Jurkat, Clone E6-1 (cell line): ENCODE results near the gene DNAH6.
"Not testable (repeated sequence)": the region's sequence is repeated elsewhere in the genome, so short reads cannot be mapped to it uniquely, and the experiment has no call there.

Experiments
- DNase-seq: peaks from one replicate; pipeline ENCODE4 v3.0.0-alpha.2; 2011; ENCODE audit warnings: low read depth, low spot score
- H3K4me3 ChIP-seq: 2 replicates; pipeline ENCODE4 v1.5.1; 2011; ENCODE audit warnings: mild to moderate bottlenecking, low read length, control low read depth, moderate library complexity

The DNAH6 gene

DNA sequence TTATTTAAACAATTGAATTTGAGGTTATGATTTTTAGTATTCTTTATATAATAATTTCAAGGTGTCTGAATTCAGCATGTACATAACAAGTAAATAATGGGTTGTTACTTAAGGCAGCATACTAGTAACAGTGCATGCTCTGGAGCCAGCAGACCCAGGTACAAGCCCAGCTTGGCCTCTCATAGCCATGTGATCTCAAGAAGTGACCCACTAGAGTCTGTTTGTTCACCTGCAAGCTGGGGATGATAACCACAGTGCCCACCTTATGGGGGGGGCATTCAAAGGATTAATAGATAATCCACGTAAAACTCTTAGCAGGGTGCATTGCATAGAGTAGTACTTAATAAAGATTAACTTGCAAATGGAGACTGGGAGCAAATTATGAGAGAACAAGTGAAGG is 201.0 kb downstream of the DNAH6 start:
- DNase-seq: no peak

GRCh38 chr2:84719434-84719833 is 203.1 kb downstream of the DNAH6 start:
- no peak overlapping the region for H3K4me3 ChIP-seq
- DNase-seq: no peak

More for the DNA sequence above, 201.0 kb downstream of the DNAH6 start:
- no peak overlapping the region for H3K4me3 ChIP-seq

DNA sequence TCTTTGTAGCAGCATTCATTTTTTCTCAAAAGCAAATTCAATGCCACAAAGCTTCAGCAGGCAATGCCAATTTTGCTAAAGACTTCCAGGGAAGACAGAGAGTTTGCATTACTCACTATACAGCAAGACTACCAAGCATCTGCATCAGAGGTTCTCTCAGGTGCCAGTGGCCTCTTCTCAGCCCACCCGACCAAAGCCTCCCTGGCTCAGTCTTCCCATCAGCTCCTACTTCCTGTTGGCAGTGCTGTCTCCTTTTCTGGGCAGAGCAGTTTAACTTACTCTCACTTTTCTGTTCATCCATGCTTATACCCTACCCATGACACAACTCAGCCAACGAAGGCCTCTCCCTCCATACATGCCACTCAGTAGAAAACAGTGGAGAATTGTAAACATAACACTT is 207.5 kb downstream of the DNAH6 start:
- DNase-seq: no peak
- H3K4me3 ChIP-seq: no peak overlapping the region

- DNase-seq: no peak
- H3K4me3 ChIP-seq: no peak overlapping the region
Measured at GRCh38 chr2:84725717-84726116, 209.4 kb downstream of the DNAH6 start.

GRCh38 chr2:84727315-84727714 is 211.0 kb downstream of the DNAH6 start:
- DNase-seq: no peak
- H3K4me3 ChIP-seq: no peak overlapping the region

GRCh38 chr2:84729224-84729623 is 212.9 kb downstream of the DNAH6 start:
- H3K4me3 ChIP-seq: no peak overlapping the region
- no peak for DNase-seq

DNA sequence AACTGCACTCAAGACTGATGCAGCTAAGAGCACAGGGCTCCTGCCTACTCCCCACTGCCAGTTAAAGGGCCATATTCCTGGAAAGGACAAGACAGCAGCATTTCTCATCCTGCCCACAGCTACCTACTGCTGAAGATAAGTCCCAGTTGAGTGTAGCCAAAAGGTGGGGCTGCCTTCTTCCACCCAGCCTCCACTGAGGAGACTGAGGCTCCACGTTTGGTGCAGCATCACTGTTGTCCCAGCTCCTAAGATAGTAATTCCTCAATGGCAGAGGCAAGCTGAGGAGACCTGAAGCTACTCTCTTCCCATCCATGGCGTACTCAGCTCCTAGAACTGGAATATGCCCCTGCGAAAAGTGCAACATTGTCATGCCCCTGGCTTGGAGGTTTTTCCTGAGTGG is 214.9 kb downstream of the DNAH6 start:
- no peak overlapping the region for H3K4me3 ChIP-seq
- no peak for DNase-seq

GRCh38 chr2:84732897-84733778 is 216.8 kb downstream of the DNAH6 start:
- DNase-seq: no peak
- H3K4me3 ChIP-seq: no peak overlapping the region

DNA sequence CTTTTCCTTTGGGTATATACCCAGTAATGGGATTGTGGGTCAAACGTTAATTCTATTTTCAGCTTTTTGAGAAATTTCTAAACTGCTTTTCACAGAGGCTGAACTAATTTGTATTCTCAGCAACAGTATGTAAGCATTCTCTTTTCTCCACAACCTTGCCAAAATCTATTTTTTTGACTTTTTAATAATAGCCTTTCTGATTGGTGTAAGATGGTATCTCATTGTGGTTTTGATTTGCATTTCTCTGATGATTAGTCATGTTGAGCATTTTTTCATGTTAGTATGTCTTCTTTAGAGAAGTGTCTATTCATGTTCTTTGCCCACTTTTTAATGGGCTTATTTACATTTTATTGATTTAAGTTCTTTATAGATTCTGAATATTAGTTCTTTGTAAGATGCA is 219.1 kb downstream of the DNAH6 start:
- no peak overlapping the region for H3K4me3 ChIP-seq
- no peak for DNase-seq

DNA sequence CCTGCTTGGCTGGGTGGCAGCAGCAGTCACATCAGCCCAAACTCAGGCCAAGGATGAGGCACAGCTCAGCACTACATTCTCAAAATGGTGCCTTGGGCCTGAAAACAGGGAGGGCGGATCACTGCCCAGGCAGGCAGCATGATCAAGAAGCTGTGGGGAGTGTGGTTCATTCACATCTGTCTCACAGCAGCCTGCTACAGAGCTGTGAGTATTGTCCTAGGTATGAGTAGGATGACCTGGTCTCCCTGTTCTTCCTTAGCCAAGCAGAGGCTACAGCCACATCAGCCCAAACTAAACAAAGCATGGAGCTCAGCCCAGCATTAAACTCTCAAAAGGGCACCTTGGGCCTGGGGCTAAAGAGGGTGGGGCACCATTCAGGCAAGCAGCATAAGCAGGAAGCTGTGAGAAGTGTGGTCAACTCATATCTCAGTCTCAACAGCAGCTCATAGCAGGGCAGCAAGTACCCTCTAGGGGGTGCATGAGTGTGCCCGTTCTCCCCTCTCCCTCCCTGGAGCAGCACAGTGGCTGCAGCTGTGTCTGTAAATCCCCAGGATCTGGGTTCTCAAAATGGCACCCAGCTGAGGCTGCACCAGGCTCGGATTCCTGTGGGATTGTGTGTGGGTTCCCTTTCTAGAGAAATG is 225.0 kb downstream of the DNAH6 start:
- H3K4me3 ChIP-seq: no peak overlapping the region
- peak; percentile 60 for DNase-seq

- no peak overlapping the region for H3K4me3 ChIP-seq
- DNase-seq: no peak
Measured at GRCh38 chr2:84748341-84748740, 232.0 kb downstream of the DNAH6 start.

GRCh38 chr2:84749442-84749841 is 233.1 kb downstream of the DNAH6 start:
- H3K4me3 ChIP-seq: no peak overlapping the region
- DNase-seq: no peak

DNA sequence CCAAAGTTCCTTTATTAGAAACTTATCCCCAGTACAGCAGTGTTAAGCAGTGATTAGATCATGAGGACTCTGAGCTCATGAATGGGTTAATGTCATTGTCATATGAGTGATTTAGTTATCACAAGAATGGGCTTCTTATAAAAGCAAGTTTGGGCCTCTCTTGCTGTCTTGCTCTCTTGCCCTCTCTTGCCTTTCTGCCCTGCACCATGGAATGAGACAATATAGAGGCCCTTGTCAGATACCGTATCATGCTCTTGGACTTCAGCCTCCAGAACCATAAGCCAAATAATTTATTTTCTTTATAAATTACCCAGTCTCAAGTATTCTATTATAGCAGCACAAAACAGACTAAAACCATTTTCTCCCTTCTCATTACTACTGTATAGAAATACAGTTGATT is 238.8 kb downstream of the DNAH6 start:
- H3K4me3 ChIP-seq: no peak overlapping the region
- no peak for DNase-seq

GRCh38 chr2:84757648-84758047 is 241.3 kb downstream of the DNAH6 start:
- no peak for DNase-seq

GRCh38 chr2:84766791-84767190 is 250.5 kb downstream of the DNAH6 start:
- H3K4me3 ChIP-seq: no peak overlapping the region
- no peak for DNase-seq

More at GRCh38 chr2:84757648-84758047, 241.3 kb downstream of the DNAH6 start:
- H3K4me3 ChIP-seq: no peak overlapping the region

DNA sequence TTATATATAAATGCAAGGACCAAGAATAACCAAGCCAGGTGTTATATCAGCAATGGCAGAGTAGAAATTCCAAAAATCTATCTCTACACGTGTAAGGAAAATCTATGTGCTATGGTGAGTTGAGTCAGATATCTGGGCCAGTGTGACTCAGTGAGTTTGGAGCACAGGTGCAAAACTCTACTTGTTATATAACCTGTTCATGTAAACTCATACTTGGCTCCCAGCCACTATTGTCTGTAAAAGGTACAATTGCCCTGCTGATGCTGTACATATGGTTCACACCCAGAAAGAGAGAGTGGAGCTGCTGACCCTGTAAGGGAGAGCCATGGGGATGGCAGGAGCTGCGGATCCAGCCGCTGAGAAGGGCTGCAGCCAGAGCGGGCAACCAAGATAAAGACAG is 252.5 kb downstream of the DNAH6 start:
- H3K4me3 ChIP-seq: no peak overlapping the region
- no peak for DNase-seq

DNA sequence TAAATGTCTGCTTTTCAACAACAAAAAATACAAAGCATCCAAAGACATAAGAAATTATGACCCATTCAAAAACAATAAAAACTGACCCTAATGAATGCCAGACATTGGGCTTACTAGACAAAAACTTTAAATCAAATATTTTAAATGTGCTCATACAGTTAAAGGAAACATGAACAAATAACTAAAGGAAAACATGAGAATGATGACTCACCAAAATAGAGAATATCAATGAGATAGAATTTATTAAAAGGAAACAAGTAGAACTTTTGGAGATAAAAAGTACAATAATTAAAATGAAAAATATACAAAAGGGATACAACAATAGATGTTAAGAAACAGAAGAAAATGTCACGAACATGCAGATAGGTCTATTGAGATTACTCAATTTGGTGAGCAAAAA is 254.0 kb downstream of the DNAH6 start:
- H3K4me3 ChIP-seq: no peak overlapping the region
- no peak for DNase-seq

DNA sequence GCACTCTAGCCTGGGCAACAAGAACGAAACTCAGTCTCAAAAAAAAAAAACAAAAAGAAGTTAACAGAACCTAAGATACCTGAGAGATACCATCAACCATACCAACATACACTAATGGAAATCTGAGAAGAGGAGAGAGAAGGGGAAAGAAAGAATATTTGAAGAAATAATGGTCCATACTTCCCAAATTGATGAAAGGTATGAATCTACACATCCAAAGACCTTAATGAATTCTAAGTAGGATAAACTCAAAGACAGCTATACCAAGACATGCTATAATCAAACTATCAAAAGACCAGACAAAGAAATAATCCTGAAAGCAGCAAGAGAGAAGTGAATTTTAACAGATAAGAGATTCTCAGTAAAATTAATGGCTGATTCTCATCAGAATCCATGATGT is 255.0 kb downstream of the DNAH6 start:
- DNase-seq: no peak
- H3K4me3 ChIP-seq: no peak overlapping the region

GRCh38 chr2:84773562-84773961 is 257.3 kb downstream of the DNAH6 start:
- not testable (repeated sequence) for H3K4me3 ChIP-seq

DNA sequence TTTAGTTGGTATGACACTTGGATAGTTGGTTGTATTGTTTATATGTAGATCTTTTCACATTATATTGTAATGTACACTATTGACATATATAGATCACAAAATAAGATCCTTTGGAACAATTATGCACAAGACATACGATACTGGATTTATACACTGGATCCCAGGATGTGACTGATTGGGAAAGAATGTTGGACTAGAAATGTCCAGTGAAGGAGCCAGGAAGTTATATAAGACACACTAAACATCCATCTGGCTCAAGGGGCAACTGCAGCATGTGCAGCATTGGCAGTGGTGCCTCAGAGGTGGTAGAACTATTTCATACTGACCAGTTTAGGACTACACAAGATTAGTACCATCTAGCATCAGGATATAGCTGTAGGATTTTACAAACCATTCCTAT is 259.7 kb downstream of the DNAH6 start:
- DNase-seq: no peak
- no peak overlapping the region for H3K4me3 ChIP-seq

More at GRCh38 chr2:84773562-84773961, 257.3 kb downstream of the DNAH6 start:
- DNase-seq: not testable (repeated sequence)
